Stimulated activated naive CD4-positive, alpha-beta T cell treated with Interleukin-2 at 50 U/mL for 16 hours (primary cell): ENCODE data around the gene RASL10A.

Experiments used
- DNase-seq: peaks from one replicate; lab custom pipeline; 2025; lab: John Stamatoyannopoulos, UW

Gene RASL10A

GRCh38 chr22:29305836-29306174 is 9.7 kb downstream of the RASL10A start:
- DNase-seq = no peak

GRCh38 chr22:29302681-29303465 is 12.6 kb downstream of the RASL10A start:
- no peak for DNase-seq

- no peak for DNase-seq
These were observed 13.2 kb downstream of the RASL10A start for GRCh38 chr22:29302402-29302680.

GRCh38 chr22:29301716-29302401 is 13.6 kb downstream of the RASL10A start:
- no peak for DNase-seq

GRCh38 chr22:29300807-29301601 is 14.5 kb downstream of the RASL10A start:
- DNase-seq = no peak

- DNase-seq = no peak
These were observed 15.1 kb downstream of the RASL10A start for GRCh38 chr22:29300467-29300806.

- no peak for DNase-seq
These were observed 16.2 kb downstream of the RASL10A start for GRCh38 chr22:29299136-29299900.

- no peak for DNase-seq
These were observed 16.9 kb downstream of the RASL10A start for GRCh38 chr22:29298641-29299040.

- DNase-seq = no peak
These were observed 23.1 kb downstream of the RASL10A start for GRCh38 chr22:29292379-29292778.

GRCh38 chr22:29291215-29291614 is 24.3 kb downstream of the RASL10A start:
- DNase-seq = no peak

GRCh38 chr22:29290061-29290460 is 25.4 kb downstream of the RASL10A start:
- no peak for DNase-seq

- no peak for DNase-seq
These were observed 26.7 kb downstream of the RASL10A start for GRCh38 chr22:29288837-29289236.

GRCh38 chr22:29284196-29284595 is 31.3 kb downstream of the RASL10A start:
- DNase-seq = no peak

- no peak for DNase-seq
These were observed 37.6 kb downstream of the RASL10A start for GRCh38 chr22:29277927-29278326.

- no peak for DNase-seq
These were observed 39.5 kb downstream of the RASL10A start for GRCh38 chr22:29275819-29276565.

GRCh38 chr22:29275167-29275566 is 40.3 kb downstream of the RASL10A start:
- no peak for DNase-seq

- DNase-seq = no peak
These were observed 42.9 kb downstream of the RASL10A start for GRCh38 chr22:29272624-29273023.

GRCh38 chr22:29270475-29271271 is 44.8 kb downstream of the RASL10A start:
- DNase-seq = no peak

GRCh38 chr22:29269731-29270474 is 45.6 kb downstream of the RASL10A start:
- peak; percentile 11 for DNase-seq

GRCh38 chr22:29269230-29269604 is 46.3 kb downstream of the RASL10A start:
- no peak for DNase-seq
